Common myeloid progenitor, CD34-positive (primary cell): Measurements from ENCODE around the gene TSPAN3.
A peak's percentile ranks its signal among the peaks of the same experiment; 100 is the strongest.

Experiments
- CTCF ChIA-PET: fragments of 350-600 bp; sonication (Branson Sonifier 250); formaldehyde crosslinking; loops from one replicate; lab custom pipeline; 2021; ENCODE audit warnings: antibody characterized with exemption; lab: Charles Lee
- POLR2A ChIA-PET: fragments of 350-600 bp; sonication (Branson Sonifier 250); formaldehyde crosslinking; loops from one replicate; lab custom pipeline; 2021; ENCODE audit warnings: antibody characterized with exemption; lab: Charles Lee
- DNase-seq, 3 donors: peaks; one replicate each; pipeline versions ENCODE4 v3.0.0 to v3.0.0-alpha.2; 2013
- H3K27ac ChIP-seq, 2 experiments: 1 replicate in 1 of 2; 2 replicates in 1 of 2; pipeline ENCODE4 v1.7.0; 2013; ENCODE audit warnings: inconsistent platforms in 2 of 2, low read length in 2 of 2, mild to moderate bottlenecking in 2 of 2, low read depth in 1 of 2, moderate library complexity in 1 of 2; ENCODE audit not compliant: severe bottlenecking in 2 of 2, insufficient read depth in 1 of 2, poor library complexity in 1 of 2
- H3K27me3 ChIP-seq, 5 experiments: replicated peaks in 2 of 5; 1 replicate in 3 of 5; 2 replicates in 2 of 5; pipeline versions ENCODE4 v1.6.1 to v1.7.0; 2013; ENCODE audit warnings: low read length in 4 of 5, mild to moderate bottlenecking in 2 of 5, moderate library complexity in 2 of 5, inconsistent platforms in 1 of 5; ENCODE audit not compliant: insufficient read depth in 5 of 5, control insufficient read depth in 4 of 5
- H3K36me3 ChIP-seq, 4 experiments: 1 replicate in 2 of 4; 2 replicates in 2 of 4; pipeline versions ENCODE4 v1.6.1 to v1.7.0; 2013; ENCODE audit warnings: low read length in 3 of 4, control low read depth in 1 of 4, mild to moderate bottlenecking in 1 of 4; ENCODE audit not compliant: control insufficient read depth in 4 of 4, insufficient read depth in 4 of 4
- H3K4me1 ChIP-seq, 4 experiments: 1 replicate in 3 of 4; 2 replicates in 1 of 4; pipeline versions ENCODE4 v1.6.1 to v1.7.1; 2013; ENCODE audit warnings: low read length in 3 of 4, mild to moderate bottlenecking in 3 of 4, control low read depth in 1 of 4, inconsistent platforms in 1 of 4, moderate library complexity in 1 of 4; ENCODE audit not compliant: control insufficient read depth in 4 of 4, insufficient read depth in 4 of 4; ENCODE audit errors: control extremely low read depth in 1 of 4
- H3K4me3 ChIP-seq, 7 experiments: 1 replicate in 4 of 7; 2 replicates in 3 of 7; pipeline versions ENCODE4 v1.5.1 to v1.7.0; 2013; ENCODE audit warnings: mild to moderate bottlenecking in 7 of 7, low read length in 6 of 7, moderate library complexity in 6 of 7, inconsistent platforms in 2 of 7, low read depth in 2 of 7, control low read depth in 1 of 7; ENCODE audit not compliant: insufficient read depth in 4 of 7, control insufficient read depth in 1 of 7; ENCODE audit errors: extremely low read depth in 1 of 7
- H3K9me3 ChIP-seq, 5 experiments: 1 replicate in 4 of 5; 2 replicates in 1 of 5; pipeline versions ENCODE4 v1.6.1 to v1.7.1; 2013; ENCODE audit warnings: low read length in 4 of 5, mild to moderate bottlenecking in 2 of 5, inconsistent platforms in 1 of 5, low read depth in 1 of 5, moderate library complexity in 1 of 5; ENCODE audit not compliant: control insufficient read depth in 4 of 5, insufficient read depth in 2 of 5; ENCODE audit errors: control extremely low read depth in 1 of 5
- WGBS: methylation state at CpG from one replicate; pipeline ENCODE4 v1.1.5; 2013; ENCODE audit not compliant: insufficient coverage; 5-methylcytosine and 5-hydroxymethylcytosine counted together

Gene TSPAN3

DNA sequence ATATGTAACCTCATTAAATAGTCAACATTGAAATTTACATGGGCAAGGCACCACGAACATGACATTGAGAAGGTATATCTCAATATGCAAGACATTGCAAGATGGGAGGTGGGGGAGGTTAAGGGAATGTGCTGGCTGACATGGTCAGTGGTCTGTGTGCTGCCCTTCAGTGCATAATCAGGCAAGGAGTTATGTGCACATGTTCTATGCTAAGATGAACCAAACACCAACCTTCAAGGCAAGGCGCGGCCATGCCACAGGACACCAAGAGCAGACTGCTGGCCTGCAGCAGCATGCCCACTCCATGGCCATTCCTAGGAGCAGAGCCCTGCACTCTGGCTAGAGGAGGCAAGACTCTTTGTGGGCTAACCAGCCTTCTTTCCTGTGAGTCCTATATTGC, 40.9 kb upstream of the TSPAN3 start:
- no peaks in the 10 kb centered on the region for H3K4me1 ChIP-seq
- POLR2A ChIA-PET: no interaction called here
- 100% methylated on average over 2 of the region's 3 CpGs for WGBS

DNA sequence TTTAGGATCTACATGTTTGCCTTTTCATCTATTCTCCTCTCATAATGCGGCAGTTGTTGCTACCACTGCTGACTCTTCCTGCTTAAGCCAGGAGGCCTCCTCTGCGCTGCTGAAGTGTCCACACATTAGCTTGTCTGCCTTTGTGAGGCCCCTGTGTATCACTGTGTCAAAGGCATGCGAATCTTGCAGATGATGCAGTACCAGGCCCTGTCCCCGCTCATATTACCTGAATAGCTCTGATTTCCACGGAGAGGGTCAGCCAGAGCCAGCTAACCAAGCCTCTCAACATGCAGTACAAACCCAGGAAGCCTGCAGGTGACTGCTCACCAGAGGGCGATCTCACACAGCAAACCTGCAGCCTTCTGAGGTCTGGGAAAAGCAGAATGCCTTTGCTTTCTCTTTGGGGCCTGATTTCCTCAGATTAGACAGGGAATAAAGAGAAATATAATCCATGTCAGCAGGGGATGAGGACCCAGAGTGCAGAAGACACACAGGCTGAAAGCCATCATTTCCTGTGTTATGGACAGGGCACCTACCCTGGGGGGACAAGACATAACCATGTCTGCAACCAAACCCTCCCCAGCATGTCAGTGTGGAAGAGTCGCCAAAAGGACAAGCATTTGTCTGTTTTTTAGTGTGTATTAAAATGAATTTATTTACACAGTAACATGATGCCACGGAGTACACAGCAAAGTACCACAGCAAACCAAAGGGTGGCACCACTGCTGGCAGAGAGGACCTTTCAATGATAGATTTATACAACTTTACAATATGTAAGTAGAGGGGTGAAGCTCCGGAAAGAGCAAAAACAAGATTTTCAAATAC, 36.8 kb upstream of the TSPAN3 start:
- H3K4me1 ChIP-seq: no peaks in the 10 kb centered on the region
- CTCF ChIA-PET: interaction anchor here (0.7 to 4.6 kb wide), 6 partner anchors 10 to 436 kb away, joined by 3 to 30 read pairs (median 10); no protein-coding TSS in a partner anchor
- WGBS: 77% methylated on average over 4 of the region's 9 CpGs

More for the DNA sequence above, 40.9 kb upstream of the TSPAN3 start:
- CTCF ChIA-PET: no interaction called here
- Histone ChIP-seq H3K9me3 (no peaks in the 10 kb centered on the region), H3K27ac (no peak overlapping the region), H3K4me3 (no peak overlapping the region), H3K27me3 (no peaks in the 10 kb centered on the region), H3K36me3 (peaks cover 0 to 10% (median 6%) of the 10 kb centered on the region in 4 experiments)
- DNase-seq: no peak

DNA sequence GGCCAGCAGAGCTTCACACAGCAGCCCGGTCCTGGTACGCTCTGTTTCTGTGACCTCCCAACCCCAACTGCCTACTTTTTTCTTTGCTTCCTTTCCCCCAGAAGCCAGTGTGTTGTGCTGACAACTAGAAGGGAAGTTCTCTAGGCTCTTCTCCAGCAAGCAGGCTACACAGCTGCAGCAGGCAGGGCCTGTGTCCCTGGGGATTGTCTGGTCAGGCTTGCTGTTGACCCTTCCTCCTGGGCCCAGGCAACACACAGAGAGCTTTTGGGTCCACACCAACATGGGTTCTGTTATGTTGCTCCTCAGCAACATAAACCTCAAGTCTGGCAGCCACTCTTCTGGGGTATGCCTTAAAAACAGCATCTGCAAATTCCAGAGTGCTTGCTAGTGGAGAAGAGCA, 36.2 kb upstream of the TSPAN3 start:
- H3K36me3 ChIP-seq: no peaks in the 10 kb centered on the region
- H3K9me3 ChIP-seq: no peaks in the 10 kb centered on the region
- DNase-seq: no peak
- CTCF ChIA-PET: interaction anchor here (0.7 to 4.6 kb wide), 6 partner anchors 9 to 437 kb away, joined by 3 to 30 read pairs (median 10); no protein-coding TSS in a partner anchor
- H3K4me3 ChIP-seq: no peak overlapping the region
- WGBS: 100% methylated on average over 2 of the region's 2 CpGs
- H3K27me3 ChIP-seq: no peaks in the 10 kb centered on the region
- no peaks in the 10 kb centered on the region for H3K4me1 ChIP-seq
- POLR2A ChIA-PET: no interaction called here
- no peak overlapping the region for H3K27ac ChIP-seq

More for the DNA sequence above, 36.8 kb upstream of the TSPAN3 start:
- POLR2A ChIA-PET: no interaction called here
- no peaks in the 10 kb centered on the region for H3K27me3 ChIP-seq
- H3K27ac ChIP-seq: no peak overlapping the region
- H3K36me3 ChIP-seq: no peaks in the 10 kb centered on the region
- H3K9me3 ChIP-seq: no peaks in the 10 kb centered on the region
- no peak overlapping the region for H3K4me3 ChIP-seq
- peak; percentile 20 to 52 (median 32) for DNase-seq

DNA sequence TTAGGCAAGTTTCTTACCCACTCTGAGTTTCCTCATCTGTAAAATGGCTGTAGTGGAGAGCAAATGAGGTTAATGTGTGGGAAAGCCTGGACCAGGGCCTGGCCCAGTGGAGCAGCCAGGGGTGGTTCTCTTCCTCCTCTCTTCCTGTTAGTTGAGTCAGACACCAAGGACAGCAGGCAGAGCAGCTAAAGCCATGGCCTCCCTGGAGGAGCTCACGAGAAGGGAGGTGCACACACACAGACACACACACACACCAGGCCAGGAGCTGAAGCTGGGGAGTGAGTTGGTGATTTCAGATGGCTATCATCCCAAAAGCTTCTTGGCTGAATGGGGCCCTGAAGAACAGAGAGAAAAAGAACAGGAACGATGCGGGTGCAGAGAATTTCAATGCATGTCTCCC, 33.2 kb upstream of the TSPAN3 start:
- CTCF ChIA-PET: interaction anchor here (0.6 to 1.2 kb wide), 4 partner anchors 18 to 439 kb away, joined by 3 to 5 read pairs (median 3); no protein-coding TSS in a partner anchor
- no peaks in the 10 kb centered on the region for H3K36me3 ChIP-seq
- H3K27ac ChIP-seq: no peak overlapping the region
- H3K4me3 ChIP-seq: no peak overlapping the region
- no peaks in the 10 kb centered on the region for H3K4me1 ChIP-seq
- POLR2A ChIA-PET: interaction anchor here (0.6 kb wide), 1 partner anchor 76 kb away, joined by 3 read pairs; no protein-coding TSS in a partner anchor
- no peaks in the 10 kb centered on the region for H3K9me3 ChIP-seq
- no peak for DNase-seq
- 96% methylated on average over 2 of the region's 3 CpGs for WGBS
- no peaks in the 10 kb centered on the region for H3K27me3 ChIP-seq

DNA sequence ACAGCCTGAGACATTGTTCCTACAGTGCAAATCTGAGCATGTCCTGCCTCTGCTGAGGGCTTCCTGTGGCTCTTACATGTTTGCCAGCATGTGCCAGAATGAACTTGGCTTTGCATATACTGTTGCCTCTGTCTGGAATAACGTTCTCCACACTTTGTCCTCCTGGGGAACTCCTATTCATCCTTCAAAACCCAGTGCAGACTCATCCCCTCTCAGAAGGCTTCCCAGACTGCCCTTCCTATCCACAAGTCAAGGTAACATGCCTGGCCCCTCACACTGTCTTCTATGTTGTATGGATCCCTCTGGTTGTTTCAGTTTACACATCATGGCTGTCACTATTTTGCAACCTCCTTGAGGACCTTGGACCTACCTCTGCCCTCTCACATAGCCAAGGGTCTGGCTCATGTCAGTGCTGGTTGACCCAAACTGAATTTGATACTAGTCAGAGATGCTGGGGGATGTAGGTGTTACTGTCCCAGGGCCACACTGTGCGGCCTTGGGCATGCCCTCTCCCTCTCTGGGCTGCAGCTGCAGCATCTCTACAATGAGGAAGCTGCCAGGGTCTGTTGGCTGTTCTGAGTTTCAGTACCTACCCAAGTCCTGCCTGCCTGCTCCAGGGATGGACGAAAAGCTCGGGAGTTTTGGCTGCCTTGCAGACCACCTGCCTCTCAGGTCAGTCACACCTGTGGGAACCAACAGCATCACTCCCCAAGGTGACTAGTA, 29.0 kb upstream of the TSPAN3 start:
- Histone ChIP-seq H3K9me3 (no peaks in the 10 kb centered on the region), H3K36me3 (no peaks in the 10 kb centered on the region), H3K27me3 (no peaks in the 10 kb centered on the region), H3K4me1 (peaks cover 0 to 7% (median 4%) of the 10 kb centered on the region in 4 experiments), H3K4me3 (no peak overlapping the region), H3K27ac (no peak overlapping the region)
- ChIA-PET POLR2A (no interaction called here), CTCF (interaction anchor here (1.1 to 4.1 kb wide), 3 partner anchors 8 to 443 kb away, joined by 3 to 15 read pairs (median 7); no protein-coding TSS in a partner anchor)
- WGBS: 88% methylated on average over 3 of the region's 4 CpGs
- DNase-seq: no peak

DNA sequence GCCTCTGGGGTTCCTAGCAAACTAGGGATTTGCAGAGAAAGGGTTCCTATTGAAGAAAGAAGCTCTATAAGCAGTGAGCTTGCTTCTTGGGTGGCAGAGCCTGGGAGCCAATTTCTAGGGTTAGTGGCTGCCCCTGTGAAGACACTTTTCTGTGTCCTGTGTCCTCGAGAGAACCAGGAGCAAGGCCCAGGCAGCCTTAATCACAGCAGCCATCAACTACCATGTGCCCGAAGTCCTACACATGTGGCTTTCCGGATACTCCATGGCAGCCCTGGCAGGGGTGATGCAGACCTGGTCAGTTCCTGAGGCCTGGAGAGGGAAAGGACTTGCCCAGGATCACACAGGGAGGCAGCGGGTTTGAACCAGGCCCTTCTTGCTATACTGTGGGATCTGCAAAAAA, 27.7 kb upstream of the TSPAN3 start:
- no peak overlapping the region for H3K27ac ChIP-seq
- no peaks in the 10 kb centered on the region for H3K9me3 ChIP-seq
- H3K4me1 ChIP-seq: peaks cover 0 to 7% (median 4%) of the 10 kb centered on the region in 4 experiments
- no peak for DNase-seq
- H3K27me3 ChIP-seq: no peaks in the 10 kb centered on the region
- H3K36me3 ChIP-seq: no peaks in the 10 kb centered on the region
- 95% methylated on average over 4 of the region's 4 CpGs for WGBS
- ChIA-PET POLR2A (no interaction called here), CTCF (interaction anchor here (1.1 to 4.1 kb wide), 3 partner anchors 9 to 444 kb away, joined by 3 to 15 read pairs (median 4); no protein-coding TSS in a partner anchor)
- H3K4me3 ChIP-seq: no peak overlapping the region
